Non-pigmented ciliary epithelial cell (primary cell): ENCODE results near the gene CNTF.

ENCODE experiments used
- DNase-seq: peaks from one replicate; pipeline ENCODE4 v3.0.0-alpha.2; 2010; ENCODE audit warnings: low read depth

Gene CNTF

DNA sequence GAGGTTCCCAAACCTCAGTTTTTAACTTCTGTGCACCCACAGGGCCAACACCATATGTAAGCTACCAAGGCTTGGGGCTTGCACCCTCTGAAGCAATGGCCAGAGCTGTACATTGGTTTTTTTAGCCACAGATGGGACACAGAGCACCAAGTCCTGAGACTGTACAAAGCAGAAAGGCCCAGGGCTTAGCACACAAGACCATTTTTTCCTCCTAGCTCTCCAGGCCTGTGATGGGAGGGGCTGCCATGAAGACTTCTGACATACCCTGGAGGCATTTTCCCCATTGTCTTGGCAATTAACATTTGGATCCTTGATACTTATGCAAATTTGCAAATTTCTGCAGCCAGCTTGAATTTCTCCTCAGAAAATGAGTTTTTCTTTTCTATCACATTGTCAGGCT, 23.4 kb downstream of the CNTF start:
- no peak for DNase-seq

DNA sequence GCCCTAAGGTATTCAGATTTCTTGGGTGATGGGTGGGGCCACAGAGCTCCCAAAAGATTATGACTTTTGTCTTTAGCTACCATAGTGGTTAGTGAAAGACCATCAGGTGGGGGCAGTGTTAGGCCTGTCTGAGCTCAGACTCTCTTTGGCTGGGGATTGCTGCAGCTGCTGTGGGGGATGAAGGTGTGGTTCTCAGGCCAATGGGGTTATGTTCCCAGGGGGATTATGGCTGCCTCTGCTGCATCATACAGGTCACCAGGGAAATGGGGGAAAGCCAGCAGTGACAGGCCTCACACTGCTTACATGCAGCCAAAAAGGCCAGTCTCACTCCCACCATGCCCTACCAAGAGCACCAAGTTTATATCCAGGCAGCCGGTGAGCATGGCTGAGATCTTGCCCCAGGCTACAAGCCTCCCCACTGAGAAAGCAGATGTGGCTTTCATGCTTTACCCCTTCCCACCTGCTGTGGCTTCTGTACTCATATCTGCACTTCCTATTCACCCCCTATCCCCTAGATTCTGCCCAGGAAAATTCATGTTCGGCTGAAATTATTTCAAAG, 24.8 kb downstream of the CNTF start:
- no peak for DNase-seq

DNA sequence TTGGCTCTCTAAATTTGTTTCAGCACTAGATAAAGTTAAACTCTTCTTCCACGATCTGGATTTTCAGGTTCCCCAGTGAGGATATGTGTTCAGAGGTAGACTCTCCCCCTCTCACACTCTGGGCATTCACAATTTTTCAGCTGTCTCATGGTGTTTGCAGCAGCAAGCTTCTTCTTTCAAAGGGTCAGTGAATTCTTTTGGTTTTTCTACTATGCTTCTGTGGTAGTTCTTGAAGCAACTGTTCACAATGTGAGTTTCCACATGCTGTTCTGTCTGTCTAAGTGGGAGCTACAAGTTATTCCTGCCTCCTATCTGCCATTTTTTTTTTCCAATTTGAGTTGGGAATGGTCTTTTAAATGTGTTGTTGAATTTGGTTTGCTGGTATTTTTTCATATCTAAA, 25.4 kb downstream of the CNTF start:
- DNase-seq = no peak

DNA sequence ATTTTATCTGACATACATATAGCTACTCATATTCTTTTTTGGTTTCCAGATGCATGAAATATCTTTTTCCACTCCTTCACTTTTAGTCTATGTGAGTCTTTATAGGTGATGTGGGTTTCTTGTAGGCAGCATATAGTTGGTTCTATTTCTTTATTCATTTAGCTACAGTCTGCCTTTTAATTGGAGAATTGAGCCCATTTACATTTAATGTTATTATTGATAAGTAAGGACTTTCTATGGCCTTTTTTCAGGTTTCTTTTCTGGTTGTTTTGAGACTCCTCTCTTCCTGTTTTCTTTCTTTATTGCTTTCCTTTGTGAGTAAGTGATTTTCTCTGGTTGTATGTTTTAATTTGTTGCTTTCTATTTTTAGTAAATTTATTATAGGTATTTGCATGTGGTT, 27.2 kb downstream of the CNTF start:
- DNase-seq = no peak

DNA sequence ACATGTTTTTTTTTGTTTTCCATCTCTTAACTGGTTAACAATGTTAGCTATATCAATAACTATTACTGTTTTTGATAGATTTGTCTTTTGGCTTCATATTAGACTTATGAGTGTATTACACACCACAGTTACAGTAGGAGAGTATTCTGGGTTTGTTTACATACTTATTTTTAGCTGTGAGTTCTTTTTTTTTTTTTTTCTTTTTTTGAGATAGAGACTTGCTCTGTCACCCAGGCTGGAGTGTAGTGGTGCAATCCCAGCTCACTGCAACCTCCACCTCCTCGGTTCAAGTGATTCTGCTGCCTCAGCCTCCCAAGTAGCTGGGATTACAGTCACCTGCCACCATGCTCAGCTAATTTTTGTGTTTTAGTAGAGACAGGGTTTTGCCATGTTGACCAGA, 28.0 kb downstream of the CNTF start:
- no peak for DNase-seq

DNA sequence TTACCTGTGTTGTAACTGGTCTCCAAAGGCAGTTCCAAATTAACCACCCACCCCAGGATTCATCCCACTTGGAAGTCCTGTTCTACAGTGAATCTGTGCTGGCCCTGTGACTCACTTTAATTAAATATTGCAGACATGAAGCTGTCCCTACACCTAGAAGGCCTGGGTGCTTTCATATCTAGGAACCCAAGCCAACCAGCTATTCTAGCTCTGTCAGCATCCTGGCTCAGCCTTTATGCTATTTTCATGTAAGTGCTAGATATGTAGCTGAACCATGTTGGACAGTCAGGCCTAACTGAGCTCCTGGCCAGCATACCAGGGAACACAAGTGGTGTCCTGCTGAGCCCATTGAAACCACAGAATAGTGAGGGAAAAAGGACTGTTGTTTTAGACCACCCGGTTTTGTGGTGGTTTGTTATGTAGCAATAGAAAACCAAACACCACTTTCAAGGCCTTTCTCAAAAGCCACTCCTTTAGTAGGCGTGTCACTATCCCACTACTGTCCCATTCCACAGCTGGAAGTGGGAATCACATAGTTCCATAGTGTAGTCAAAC, 30.3 kb downstream of the CNTF start:
- DNase-seq = no peak

DNA sequence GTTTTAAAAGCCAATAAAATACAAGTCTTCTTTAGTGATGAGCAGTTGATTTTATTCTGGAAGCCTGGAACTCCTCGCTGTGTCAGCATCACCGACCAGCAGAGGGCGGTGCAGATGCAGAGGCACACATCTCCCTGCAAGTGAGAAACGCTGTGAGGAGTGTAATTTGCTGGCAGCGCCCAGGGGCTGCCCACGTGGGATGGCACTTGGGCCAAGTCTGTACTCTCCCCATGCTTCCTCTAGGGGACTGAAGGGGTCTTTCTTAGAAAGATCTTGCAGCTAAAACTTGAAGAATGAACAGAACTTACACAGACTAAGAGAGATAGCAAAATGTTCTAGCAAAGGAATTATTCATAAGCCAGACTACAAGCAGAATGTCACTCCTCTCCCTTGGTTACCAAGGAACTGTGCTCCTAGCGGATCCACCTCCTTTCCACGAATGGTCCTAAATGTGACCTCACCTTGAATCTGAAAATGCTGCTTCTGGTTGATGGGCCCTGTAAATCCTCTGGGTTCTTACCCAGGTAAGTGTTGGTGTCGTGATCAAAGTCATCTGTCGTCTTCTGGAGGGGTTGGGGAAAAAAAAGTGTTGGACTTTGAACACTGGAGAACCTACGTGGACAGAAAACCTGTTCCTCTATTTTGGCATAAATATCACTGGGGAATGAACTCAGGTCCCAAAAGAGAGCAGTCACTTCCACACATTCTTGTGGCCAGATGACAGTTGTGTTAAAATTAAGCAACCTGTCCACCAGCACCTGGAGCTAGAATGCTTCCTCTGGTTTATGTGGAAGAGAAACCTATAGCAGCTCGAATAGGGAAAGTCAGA, 31.8 kb downstream of the CNTF start:
- peak; percentile 14 for DNase-seq

DNA sequence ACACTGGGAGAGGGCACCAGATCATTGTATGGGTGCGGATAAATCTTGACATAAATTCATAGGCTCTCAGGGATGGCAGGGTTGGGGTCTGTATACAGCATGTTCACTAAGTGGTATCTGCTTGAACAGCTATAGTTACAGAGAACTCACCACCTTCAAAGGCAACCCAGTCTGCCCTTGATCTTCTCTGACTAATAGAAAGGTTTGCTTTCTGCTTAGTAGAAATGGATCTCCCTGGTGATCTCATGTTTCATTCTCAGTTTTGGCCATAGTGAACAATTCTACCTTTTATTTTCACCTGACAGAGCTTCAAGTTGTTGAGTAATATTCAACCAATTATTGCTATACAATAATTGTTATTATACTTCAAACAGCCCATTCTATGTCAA, 32.4 kb downstream of the CNTF start:
- DNase-seq = no peak

DNA sequence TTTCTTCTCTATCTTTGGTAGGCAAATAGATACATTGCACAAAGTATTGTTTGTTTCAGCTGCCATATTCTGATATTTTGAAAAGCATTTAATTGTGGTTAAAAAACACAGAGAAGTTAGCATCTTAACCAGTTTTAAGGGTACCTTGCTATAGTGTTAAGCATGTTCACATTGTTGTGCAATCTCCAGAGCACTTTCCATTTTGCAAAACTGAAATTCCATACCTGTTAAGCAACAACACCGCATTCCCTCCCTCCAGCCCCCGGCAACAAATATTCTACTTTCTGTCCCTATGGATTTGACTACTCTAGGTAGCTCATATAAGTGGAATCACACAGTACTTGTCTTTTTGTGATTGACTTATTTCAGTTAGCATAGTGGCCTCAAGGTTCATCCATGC, 33.9 kb downstream of the CNTF start:
- no peak for DNase-seq

DNA sequence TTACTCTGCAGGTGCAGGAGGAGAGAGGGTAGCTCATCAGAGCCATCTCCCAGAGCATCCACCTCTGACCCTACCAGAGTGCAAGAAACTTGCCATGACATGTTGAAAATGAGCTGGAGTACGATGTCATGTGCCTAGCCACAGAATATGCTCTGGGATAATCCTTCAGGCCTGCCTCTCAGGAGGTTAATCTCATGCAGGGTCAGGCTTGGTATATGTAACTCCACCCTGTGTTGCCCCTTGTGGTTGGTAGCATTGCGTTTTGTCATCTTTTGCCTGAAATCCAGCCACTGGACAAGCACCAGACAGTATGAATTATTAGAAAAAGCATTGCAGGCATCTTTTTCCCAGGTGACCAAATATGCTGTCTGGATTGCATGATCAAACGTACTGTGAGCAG, 36.2 kb downstream of the CNTF start:
- DNase-seq = no peak

DNA sequence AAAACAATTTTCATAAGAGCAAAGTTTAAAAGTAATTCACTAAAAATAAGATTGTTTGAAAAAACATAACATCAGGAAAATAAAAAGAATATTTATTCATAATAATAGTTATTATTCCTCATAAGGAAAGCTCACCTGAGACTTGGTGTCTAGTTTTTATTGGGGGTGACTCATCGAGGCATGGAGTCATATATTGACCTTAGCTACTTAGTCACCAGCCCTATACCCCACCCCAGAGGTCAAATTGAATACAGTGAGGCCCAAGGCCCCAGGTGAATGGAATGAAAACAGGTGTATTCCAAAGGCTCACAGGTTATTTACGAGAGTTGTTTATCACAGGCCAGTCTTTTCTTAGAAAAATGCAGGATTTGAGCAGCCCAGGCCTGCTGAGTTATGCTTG, 36.9 kb downstream of the CNTF start:
- no peak for DNase-seq

DNA sequence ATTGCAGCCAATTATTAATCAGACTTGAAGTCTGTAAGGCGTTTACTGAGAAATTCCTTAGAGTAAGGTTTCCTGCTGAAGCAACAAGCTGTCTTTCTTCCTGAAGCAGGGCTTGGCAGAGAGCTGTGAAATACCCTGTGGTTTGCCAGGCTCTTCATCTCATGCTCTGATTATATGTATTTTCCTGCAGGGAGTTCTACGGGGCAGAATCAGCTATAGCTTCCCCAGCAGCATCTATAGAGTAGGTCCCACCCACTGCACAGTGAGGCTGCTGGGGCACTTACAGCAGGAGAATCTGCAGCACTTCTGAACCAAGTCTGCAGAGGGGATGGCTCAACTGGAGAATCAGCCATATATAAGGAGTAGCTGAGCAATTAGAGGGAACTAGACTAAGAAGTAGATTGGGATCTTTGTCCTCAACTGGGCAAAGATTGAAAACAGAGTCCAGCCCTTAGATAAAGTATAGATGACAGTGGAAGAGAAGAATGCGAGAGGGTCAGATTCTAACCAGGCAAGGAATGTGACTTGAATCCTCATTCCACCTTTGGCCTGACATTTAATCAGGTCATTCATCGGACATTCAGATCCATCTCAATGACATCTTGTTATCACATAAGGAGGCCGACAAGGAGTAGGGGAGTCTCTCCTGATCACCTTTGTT, 37.6 kb downstream of the CNTF start:
- no peak for DNase-seq

DNA sequence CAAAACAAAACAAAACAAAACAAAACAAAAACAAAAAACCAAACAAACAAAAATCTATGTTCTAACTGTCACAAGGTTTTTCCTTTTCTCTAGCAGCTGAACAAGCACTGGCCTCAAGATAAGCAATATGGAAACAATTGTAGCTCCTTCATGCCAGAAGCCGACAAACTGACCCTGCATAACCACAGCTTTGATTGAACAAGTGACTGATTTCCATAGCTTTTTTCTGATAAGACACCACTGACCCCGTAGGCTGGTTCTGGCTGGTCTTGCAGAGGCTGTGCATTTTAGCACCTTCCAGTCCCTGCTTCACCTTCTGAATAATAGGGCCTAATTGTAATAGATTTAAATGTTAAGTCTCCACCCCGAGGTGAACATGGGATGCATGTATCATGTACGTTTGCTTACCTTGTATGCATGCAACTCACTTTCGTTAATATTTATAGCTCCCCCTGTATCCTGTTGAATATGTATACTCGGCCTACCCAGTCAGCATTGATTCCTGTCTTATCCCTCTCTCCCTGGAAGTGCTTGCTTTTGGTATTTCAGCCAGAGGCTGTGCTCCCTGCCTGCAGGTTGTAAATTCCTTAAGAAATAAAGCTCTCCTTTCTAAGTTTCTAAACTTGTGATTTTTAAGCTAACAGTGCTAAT, 49.6 kb downstream of the CNTF start:
- no peak for DNase-seq

DNA sequence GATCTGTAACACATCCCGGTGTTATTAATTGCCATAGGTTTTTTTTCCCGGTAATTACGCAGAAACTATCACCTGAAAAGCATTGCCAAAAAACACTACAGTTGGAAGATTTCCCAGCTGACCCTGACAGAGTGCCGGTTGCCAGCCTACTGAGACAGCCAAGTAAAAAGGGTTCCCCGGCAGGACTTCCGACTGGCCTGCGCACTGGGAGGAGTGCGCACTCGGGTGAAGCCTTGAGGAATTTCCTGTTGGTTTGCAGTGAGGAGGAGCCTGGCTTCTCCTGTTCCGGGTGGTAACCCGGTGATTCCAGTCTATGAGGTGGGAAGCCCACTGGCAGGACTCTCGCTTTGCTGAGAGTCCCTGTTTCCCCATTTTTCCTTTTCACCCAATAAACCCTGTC, 52.1 kb downstream of the CNTF start:
- no peak for DNase-seq
